PFSK-1 (cell line): ENCODE results near the gene THSD7B.

ENCODE experiments used
- FOXP2 ChIP-seq: optimal IDR thresholded peaks from 2 replicates; pipeline ENCODE3; 2011; ENCODE audit warnings: borderline replicate concordance, control low read depth, inconsistent platforms; ENCODE audit not compliant: insufficient read depth; ENCODE audit errors: extremely low read length, extremely low read depth
- POLR2AphosphoS5 ChIP-seq: IDR thresholded peaks from 2 replicates; pipeline ENCODE4 v1.6.1; 2012; ENCODE audit warnings: low read depth, mild to moderate bottlenecking, control low read depth, low read length, moderate library complexity
- SIN3A ChIP-seq: IDR thresholded peaks from 2 replicates; pipeline ENCODE4 v1.6.1; 2012; ENCODE audit warnings: mild to moderate bottlenecking, low read length, moderate library complexity, borderline replicate concordance; ENCODE audit not compliant: insufficient read depth
- TAF1 ChIP-seq: IDR thresholded peaks from 2 replicates; pipeline ENCODE4 v1.6.1; 2012; ENCODE audit warnings: low read length, control low read depth, borderline replicate concordance; ENCODE audit not compliant: insufficient read depth
- TF ChIP-seq, protein P1 (sequence below), 2 experiments: IDR thresholded peaks; 2 replicates each; pipeline versions ENCODE4 v1.6.1 to v1.8.0; 2011 to 2012; ENCODE audit warnings: low read depth in 2 of 2, low read length in 2 of 2, control low read depth in 1 of 2, inconsistent platforms in 1 of 2, mild to moderate bottlenecking in 1 of 2, moderate library complexity in 1 of 2; ENCODE audit not compliant: insufficient read depth in 1 of 2

The THSD7B gene

DNA sequence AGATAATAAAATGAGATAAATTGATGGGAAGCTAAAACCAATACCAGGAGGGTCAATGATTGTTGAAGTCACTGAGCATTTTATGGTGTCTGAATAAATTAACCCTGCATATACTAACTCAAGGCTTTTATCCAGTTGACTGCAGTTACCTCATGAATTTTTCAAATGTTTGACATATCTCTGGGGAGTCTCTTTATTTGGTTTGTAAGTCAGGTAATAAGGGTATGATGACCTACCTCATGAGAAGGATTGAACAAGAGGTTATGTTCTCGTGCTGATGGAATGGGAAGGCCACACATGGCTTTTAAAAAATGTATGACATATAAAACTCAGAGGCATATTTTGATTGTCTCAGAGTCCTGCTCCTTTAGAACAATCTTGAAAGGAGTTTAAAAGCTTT, 237.6 kb downstream of the THSD7B start:
- TF ChIP-seq FOXP2 (no peak), TAF1 (no peak), SIN3A (no peak), POLR2AphosphoS5 (no peak)
- TF ChIP-seq, protein P1, sequence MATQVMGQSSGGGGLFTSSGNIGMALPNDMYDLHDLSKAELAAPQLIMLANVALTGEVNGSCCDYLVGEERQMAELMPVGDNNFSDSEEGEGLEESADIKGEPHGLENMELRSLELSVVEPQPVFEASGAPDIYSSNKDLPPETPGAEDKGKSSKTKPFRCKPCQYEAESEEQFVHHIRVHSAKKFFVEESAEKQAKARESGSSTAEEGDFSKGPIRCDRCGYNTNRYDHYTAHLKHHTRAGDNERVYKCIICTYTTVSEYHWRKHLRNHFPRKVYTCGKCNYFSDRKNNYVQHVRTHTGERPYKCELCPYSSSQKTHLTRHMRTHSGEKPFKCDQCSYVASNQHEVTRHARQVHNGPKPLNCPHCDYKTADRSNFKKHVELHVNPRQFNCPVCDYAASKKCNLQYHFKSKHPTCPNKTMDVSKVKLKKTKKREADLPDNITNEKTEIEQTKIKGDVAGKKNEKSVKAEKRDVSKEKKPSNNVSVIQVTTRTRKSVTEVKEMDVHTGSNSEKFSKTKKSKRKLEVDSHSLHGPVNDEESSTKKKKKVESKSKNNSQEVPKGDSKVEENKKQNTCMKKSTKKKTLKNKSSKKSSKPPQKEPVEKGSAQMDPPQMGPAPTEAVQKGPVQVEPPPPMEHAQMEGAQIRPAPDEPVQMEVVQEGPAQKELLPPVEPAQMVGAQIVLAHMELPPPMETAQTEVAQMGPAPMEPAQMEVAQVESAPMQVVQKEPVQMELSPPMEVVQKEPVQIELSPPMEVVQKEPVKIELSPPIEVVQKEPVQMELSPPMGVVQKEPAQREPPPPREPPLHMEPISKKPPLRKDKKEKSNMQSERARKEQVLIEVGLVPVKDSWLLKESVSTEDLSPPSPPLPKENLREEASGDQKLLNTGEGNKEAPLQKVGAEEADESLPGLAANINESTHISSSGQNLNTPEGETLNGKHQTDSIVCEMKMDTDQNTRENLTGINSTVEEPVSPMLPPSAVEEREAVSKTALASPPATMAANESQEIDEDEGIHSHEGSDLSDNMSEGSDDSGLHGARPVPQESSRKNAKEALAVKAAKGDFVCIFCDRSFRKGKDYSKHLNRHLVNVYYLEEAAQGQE (IDR thresholded peaks at IDR 0.05; ENCODE audit: insufficient read depth in 1 of 2, low read depth in 2 of 2, low read length in 2 of 2), result no peak

DNA sequence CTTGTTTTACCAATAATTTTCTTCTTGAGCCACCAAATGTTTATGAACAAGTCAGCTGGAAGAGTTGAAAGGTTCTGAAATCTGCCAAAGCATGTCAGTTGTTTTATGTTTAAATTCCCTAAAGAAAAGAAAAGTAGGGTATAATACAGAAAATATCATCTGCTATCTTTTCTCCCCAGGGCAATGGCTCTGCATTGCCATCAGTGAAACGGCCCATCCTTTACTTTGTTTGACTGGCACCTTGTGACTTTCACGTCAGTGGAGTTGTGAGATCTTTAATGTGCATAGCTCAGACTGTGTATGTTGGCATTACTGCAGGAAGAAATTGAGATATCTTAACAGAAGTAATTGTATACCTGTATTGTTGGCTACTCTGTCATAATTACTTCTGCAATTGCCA, 239.9 kb downstream of the THSD7B start:
- TF ChIP-seq SIN3A (no peak), TAF1 (no peak), POLR2AphosphoS5 (no peak), FOXP2 (no peak)
- TF ChIP-seq, protein P1 (IDR thresholded peaks at IDR 0.05; ENCODE audit: insufficient read depth in 1 of 2, low read depth in 2 of 2, low read length in 2 of 2), result no peak

DNA sequence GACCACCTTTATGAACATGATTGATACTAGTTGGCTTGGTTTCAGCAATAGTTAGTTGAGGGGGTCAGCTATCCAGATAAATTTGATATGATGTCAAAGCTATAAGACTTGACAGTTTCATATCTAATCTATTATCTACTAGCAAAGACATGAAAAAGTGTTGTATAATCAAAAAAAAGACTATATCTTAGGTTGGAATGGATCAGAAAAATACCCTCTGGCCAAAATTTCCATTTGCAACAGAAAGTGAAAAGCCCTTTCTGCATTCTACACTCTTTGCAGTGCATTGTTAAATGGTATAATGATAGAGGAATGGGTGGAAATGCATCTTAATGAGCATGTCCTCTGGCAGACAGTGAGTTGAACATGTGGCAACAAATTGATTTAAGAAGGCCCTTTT, 242.6 kb downstream of the THSD7B start:
- no peak for TF ChIP-seq SIN3A
- TF ChIP-seq, protein P1 (IDR thresholded peaks at IDR 0.05; ENCODE audit: insufficient read depth in 1 of 2, low read depth in 2 of 2, low read length in 2 of 2), result no peak
- no peak for TF ChIP-seq TAF1
- TF ChIP-seq POLR2AphosphoS5, result no peak
- no peak for TF ChIP-seq FOXP2

DNA sequence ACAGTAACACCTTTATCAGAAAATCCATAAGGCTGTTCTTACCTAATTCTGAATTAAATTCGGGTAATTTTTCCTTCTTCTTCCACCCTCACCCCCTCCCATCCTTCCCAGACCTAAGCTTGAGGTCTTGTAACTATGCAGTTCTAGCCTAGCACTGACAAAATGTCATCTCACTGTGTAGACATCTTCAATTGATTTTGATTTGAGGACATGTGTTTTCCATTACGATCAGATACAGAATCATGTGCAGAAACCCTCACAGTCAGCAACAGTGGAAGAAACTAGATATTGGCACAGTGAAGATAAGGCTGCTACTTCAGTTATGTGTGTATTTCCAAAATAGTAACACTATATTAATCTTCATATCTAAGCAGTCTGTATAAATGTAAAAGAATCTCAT, 244.6 kb downstream of the THSD7B start:
- TF ChIP-seq, protein P1 (IDR thresholded peaks at IDR 0.05; ENCODE audit: insufficient read depth in 1 of 2, low read depth in 2 of 2, low read length in 2 of 2), result no peak
- TF ChIP-seq POLR2AphosphoS5 (no peak), FOXP2 (no peak), TAF1 (no peak), SIN3A (no peak)

DNA sequence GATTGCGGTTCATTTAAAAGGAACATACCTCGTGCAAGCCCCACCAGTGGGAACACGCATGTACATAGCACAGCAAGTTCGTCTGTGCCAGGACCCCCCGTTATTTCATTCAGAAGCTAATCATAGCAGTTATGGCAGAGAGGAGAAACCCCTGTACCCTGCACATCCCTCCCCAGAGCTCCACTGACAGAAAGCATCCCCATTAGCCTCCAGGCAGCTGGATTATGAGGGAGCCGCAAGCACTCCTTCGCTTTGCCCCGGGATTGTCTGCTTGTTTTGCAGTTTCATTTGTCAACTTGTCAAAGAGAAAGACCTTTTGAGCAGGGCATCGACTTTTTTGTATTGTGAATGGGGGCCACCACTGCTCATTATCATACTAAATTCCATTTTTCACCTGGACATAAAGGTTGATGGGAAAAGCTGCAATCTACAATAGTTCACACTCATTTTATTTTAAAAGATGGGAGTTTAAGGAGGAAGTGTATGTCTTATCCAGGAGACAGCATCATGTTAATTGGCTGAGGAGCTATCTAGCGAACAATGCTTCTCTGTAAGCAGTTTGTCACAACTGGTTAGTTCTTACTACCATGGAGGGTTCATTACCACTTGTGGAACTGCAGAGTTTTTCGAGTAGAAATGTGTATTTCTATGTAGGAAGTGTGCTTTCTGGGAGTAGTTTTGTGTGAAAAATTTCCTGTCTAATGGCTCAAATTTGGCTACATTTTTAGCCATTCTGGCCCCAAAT, 255.3 kb downstream of the THSD7B start:
- TF ChIP-seq FOXP2 (no peak), SIN3A (no peak), POLR2AphosphoS5 (no peak), TAF1 (no peak)
- TF ChIP-seq, protein P1 (IDR thresholded peaks at IDR 0.05; ENCODE audit: insufficient read depth in 1 of 2, low read depth in 2 of 2, low read length in 2 of 2), result no peak
